ENCODE data around the gene C1orf226.

DNA sequence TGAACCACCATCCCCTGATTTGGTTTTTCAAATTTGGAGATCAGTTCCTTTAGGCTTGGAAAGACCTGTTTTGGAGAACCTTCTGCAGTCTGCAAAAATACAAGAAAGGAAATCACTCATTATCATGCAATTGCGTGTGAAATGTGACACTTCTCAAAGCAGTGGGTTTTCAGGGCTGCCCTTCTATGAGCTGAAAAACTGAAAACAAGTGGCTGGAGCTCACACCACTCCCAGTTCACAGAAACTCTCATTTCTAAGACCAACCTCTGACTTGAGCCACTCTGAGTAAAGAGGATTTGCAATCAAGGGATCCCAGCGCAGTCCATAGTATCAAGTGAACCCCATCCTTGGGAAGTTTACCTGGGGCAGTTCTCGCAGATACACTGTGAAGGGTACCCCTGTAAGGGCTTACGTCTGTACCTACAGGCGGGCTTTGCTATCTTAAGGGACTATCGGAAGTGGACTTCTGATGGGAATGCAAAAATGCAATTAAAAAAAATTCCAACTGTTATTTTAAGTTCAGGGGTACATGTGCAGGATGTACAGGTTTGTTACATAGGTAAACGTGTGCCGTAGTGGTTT, 17.6 kb downstream of the C1orf226 start:
- TF ChIP-seq, protein P1, sequence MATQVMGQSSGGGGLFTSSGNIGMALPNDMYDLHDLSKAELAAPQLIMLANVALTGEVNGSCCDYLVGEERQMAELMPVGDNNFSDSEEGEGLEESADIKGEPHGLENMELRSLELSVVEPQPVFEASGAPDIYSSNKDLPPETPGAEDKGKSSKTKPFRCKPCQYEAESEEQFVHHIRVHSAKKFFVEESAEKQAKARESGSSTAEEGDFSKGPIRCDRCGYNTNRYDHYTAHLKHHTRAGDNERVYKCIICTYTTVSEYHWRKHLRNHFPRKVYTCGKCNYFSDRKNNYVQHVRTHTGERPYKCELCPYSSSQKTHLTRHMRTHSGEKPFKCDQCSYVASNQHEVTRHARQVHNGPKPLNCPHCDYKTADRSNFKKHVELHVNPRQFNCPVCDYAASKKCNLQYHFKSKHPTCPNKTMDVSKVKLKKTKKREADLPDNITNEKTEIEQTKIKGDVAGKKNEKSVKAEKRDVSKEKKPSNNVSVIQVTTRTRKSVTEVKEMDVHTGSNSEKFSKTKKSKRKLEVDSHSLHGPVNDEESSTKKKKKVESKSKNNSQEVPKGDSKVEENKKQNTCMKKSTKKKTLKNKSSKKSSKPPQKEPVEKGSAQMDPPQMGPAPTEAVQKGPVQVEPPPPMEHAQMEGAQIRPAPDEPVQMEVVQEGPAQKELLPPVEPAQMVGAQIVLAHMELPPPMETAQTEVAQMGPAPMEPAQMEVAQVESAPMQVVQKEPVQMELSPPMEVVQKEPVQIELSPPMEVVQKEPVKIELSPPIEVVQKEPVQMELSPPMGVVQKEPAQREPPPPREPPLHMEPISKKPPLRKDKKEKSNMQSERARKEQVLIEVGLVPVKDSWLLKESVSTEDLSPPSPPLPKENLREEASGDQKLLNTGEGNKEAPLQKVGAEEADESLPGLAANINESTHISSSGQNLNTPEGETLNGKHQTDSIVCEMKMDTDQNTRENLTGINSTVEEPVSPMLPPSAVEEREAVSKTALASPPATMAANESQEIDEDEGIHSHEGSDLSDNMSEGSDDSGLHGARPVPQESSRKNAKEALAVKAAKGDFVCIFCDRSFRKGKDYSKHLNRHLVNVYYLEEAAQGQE (IDR thresholded peaks at IDR 0.05; ENCODE audit: low read depth) = no peak
- TF ChIP-seq MAX (IDR thresholded peaks at IDR 0.05) (no peak), NFIC (IDR thresholded peaks at IDR 0.05) (no peak), EP300 (IDR thresholded peaks at IDR 0.05; ENCODE audit: borderline replicate concordance) (no peak), CEBPB (IDR thresholded peaks at IDR 0.05) (no peak)
